Activated naive CD4-positive, alpha-beta T cell treated with anti-CD3 and anti-CD28 coated beads, Interleukin-2, amount 10 ng/mL, durations not matched to agents 7 days and 5 days (primary cell): Measurements from ENCODE around the gene LILRB1.
"Not testable (repeated sequence)": the region's sequence is repeated elsewhere in the genome, so short reads cannot be mapped to it uniquely, and the experiment has no call there.

Experiments used
- CTCF ChIA-PET: fragments of 350-600 bp; sonication (Branson Sonifier 250); formaldehyde crosslinking; loops from one replicate; lab custom pipeline; 2021; ENCODE audit warnings: antibody characterized with exemption; lab: Charles Lee
- DNase-seq: peaks from one replicate; pipeline ENCODE4 v3.0.0-alpha.2; 2020
- H3K27ac Mint-ChIP-seq: one replicate; pipeline ENCODE4 v1.8.0; 2021; ENCODE audit warnings: mild to moderate bottlenecking, moderate library complexity, mixed read lengths
- H3K27me3 Mint-ChIP-seq: one replicate; pipeline ENCODE4 v1.8.0; 2021; ENCODE audit warnings: mild to moderate bottlenecking, mixed read lengths
- H3K36me3 Mint-ChIP-seq: one replicate; pipeline ENCODE4 v1.8.0; 2021; ENCODE audit warnings: mixed read lengths
- H3K4me1 Mint-ChIP-seq: one replicate; pipeline ENCODE4 v1.8.0; 2021; ENCODE audit warnings: mixed read lengths
- H3K4me3 Mint-ChIP-seq: one replicate; pipeline ENCODE4 v1.8.0; 2021; ENCODE audit warnings: mild to moderate bottlenecking, moderate library complexity, mixed read lengths
- H3K9me3 Mint-ChIP-seq: one replicate; pipeline ENCODE4 v1.8.0; 2021; ENCODE audit warnings: mixed read lengths

LILRB1 gene

DNA sequence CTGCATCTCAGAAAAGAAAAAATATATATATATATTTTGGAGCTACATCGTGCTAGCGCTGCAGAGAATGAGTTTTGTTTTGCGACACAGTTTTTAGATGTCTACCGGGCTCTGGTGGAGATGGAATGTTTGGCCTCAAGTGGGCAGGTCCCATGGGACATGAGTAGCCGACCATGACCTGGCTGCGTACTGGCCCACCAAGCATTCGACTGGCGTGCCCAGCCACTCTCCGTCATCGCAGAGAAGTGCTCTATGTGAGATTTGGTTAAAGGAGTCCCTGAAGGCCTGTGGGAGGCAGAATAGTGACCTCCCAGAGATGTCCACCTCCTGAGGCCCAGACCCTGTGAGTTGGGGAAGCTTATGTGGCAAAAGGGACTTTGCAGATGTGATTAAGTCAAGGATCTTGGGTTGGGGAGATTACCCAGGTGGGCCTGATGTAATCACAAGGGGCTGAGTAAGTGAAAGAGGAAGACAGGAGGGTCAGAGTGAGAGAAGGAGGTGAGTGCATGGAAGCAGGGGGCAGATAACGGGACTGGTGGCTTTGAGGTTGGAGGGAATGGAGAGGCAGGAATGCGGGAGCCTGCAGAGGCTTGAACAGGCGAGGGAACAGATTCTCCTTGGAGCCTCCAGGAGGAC lies 31.7 kb downstream of the LILRB1 start:
- CTCF ChIA-PET, result interaction anchor here (1.7 kb wide), 1 partner anchor 11 kb away, joined by 5 read pairs; no protein-coding TSS in a partner anchor
- no peak for DNase-seq
- Mint-ChIP-seq H3K36me3 (no peaks in the 10 kb centered on the region), H3K27me3 (peaks cover 8% of the 10 kb centered on the region), H3K27ac (no peak overlapping the region), H3K9me3 (no peaks in the 10 kb centered on the region), H3K4me3 (no peak overlapping the region), H3K4me1 (no peaks in the 10 kb centered on the region)

DNA sequence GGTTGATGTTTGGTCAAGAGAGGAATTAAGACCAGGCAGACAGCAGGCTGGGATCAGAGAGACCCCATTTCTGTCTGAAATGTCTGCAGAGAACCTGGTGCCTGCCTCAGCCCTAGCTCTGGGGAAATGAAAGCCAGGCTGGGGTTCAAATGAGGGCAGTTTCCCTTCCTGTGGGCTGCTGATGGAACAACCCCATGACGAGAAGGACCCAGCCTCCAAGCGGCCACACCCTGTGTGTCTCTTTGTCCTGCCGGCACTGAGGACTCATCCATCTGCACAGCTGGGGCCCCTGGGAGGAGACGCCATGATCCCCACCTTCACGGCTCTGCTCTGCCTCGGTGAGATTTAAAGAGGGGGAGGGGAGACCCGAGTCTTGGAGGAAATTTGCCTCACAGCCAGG lies 32.4 kb downstream of the LILRB1 start, which contains the start of gene LILRB4:
LILRB4 (plus strand) TSS at position 256 of the 400 bp plus-strand sequence; CDS start at position 305, 49 bp downstream.
- H3K9me3 Mint-ChIP-seq, result no peaks in the 10 kb centered on the region
- H3K4me3 Mint-ChIP-seq, result no peak within 1 kb of the TSS
- no peaks in the 10 kb centered on the region for H3K4me1 Mint-ChIP-seq
- CTCF ChIA-PET, result interaction anchor here (1.7 kb wide), 1 partner anchor 10 kb away, joined by 5 read pairs; no protein-coding TSS in a partner anchor
- no peak for DNase-seq
- peaks cover 10% of the 10 kb centered on the region for H3K27me3 Mint-ChIP-seq
- no peaks in the 10 kb centered on the region for H3K36me3 Mint-ChIP-seq
- H3K27ac Mint-ChIP-seq, result no peak within 1 kb of the TSS

- Mint-ChIP-seq H3K27ac (no peak overlapping the region), H3K9me3 (peaks cover 5% of the 10 kb centered on the region), H3K27me3 (peaks cover 11% of the 10 kb centered on the region), H3K36me3 (no peaks in the 10 kb centered on the region), H3K4me3 (no peak overlapping the region), H3K4me1 (no peaks in the 10 kb centered on the region)
- CTCF ChIA-PET, result no interaction called here
- DNase-seq, result no peak
Observed at GRCh38 chr19:54665530-54665929, 35.2 kb downstream of the LILRB1 start.

DNA sequence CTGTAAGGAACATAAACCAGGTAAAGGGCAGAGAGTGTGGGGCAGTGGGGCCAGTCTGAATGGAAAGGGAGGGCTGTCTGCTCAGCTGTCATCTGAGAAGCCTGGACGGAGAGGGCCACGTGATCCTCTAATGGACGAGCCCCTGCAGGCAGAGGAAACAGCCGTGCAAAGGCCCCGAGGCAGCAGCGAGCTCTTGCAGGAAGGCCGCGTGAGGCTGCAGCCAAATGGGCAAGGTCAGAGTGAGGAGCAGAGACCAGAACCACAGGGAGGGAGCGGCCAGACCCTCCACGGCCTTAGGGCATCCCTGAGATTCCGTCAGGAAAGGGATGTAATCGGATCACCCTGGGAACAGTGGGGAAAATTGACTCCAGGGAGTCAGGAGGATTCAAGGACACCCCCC lies 36.9 kb downstream of the LILRB1 start:
- H3K27me3 Mint-ChIP-seq, result peaks cover 21% of the 10 kb centered on the region
- DNase-seq, result no peak

GRCh38 chr19:54668353-54668752 lies 38.1 kb downstream of the LILRB1 start:
- Mint-ChIP-seq H3K27me3 (peaks cover 20% of the 10 kb centered on the region), H3K27ac (no peak overlapping the region), H3K4me1 (no peaks in the 10 kb centered on the region), H3K4me3 (no peak overlapping the region), H3K9me3 (peaks cover 5% of the 10 kb centered on the region), H3K36me3 (no peaks in the 10 kb centered on the region)
- CTCF ChIA-PET, result no interaction called here
- no peak for DNase-seq

More for the DNA sequence above, 36.9 kb downstream of the LILRB1 start:
- CTCF ChIA-PET, result no interaction called here
- peaks cover 5% of the 10 kb centered on the region for H3K9me3 Mint-ChIP-seq
- H3K4me1 Mint-ChIP-seq, result no peaks in the 10 kb centered on the region
- H3K4me3 Mint-ChIP-seq, result no peak overlapping the region
- H3K27ac Mint-ChIP-seq, result no peak overlapping the region
- no peaks in the 10 kb centered on the region for H3K36me3 Mint-ChIP-seq

- no peak overlapping the region for H3K27ac Mint-ChIP-seq
- CTCF ChIA-PET, result interaction anchor here (0.6 to 7.3 kb wide), 3 partner anchors 10 to 191 kb away, joined by 3 to 93 read pairs (median 3); no protein-coding TSS in a partner anchor
Observed at GRCh38 chr19:54670576-54671357, 40.5 kb downstream of the LILRB1 start.

DNA sequence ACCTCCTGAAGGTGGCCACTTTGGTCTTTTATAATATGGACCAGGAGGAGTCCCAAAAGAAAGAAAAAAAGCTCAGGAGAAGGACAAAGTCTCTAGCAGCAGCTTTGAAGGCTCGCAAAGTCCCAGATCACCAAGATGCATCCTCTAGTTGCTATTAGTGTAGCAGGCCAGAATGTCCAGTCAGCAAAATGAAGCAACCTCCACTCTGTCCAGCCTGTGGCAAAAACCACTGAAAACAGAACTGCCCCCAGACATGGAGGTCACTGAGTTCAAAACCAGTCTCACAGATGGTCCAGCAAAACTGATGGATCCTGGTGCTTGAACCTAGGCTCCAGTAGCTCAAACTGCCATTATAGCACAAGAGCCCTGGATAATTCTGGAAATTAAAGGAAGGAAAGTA lies 42.9 kb downstream of the LILRB1 start:
- H3K36me3 Mint-ChIP-seq, result no peaks in the 10 kb centered on the region
- H3K27ac Mint-ChIP-seq, result no peak overlapping the region
- H3K9me3 Mint-ChIP-seq, result peaks cover 2% of the 10 kb centered on the region
- peaks cover 2% of the 10 kb centered on the region for H3K4me1 Mint-ChIP-seq
- peaks cover 16% of the 10 kb centered on the region for H3K27me3 Mint-ChIP-seq
- no peak for DNase-seq
- CTCF ChIA-PET, result interaction anchor here (0.6 to 7.3 kb wide), 7 partner anchors 9 to 208 kb away, joined by 3 to 93 read pairs (median 7); partner anchors contain the start of gene LILRB4
- H3K4me3 Mint-ChIP-seq, result no peak overlapping the region

More at GRCh38 chr19:54670576-54671357, 40.5 kb downstream of the LILRB1 start:
- peaks cover 20% of the 10 kb centered on the region for H3K27me3 Mint-ChIP-seq
- H3K4me3 Mint-ChIP-seq, result no peak overlapping the region
- no peak for DNase-seq
- H3K36me3 Mint-ChIP-seq, result no peaks in the 10 kb centered on the region
- peaks cover 2% of the 10 kb centered on the region for H3K4me1 Mint-ChIP-seq
- H3K9me3 Mint-ChIP-seq, result peaks cover 5% of the 10 kb centered on the region

- no peak overlapping the region for H3K4me3 Mint-ChIP-seq
- no peaks in the 10 kb centered on the region for H3K9me3 Mint-ChIP-seq
- no peak for DNase-seq
- CTCF ChIA-PET, result interaction anchor here (0.7 to 7.3 kb wide), 15 partner anchors 10 to 377 kb away, joined by 3 to 93 read pairs (median 3); partner anchors contain the start of gene CDC42EP5
- H3K36me3 Mint-ChIP-seq, result no peaks in the 10 kb centered on the region
- peaks cover 2% of the 10 kb centered on the region for H3K4me1 Mint-ChIP-seq
- H3K27ac Mint-ChIP-seq, result no peak overlapping the region
- H3K27me3 Mint-ChIP-seq, result peaks cover 16% of the 10 kb centered on the region
Observed at GRCh38 chr19:54674021-54674617, 43.8 kb downstream of the LILRB1 start.

- not testable (repeated sequence) for H3K4me1 Mint-ChIP-seq, H3K27ac Mint-ChIP-seq, H3K4me3 Mint-ChIP-seq, H3K27me3 Mint-ChIP-seq, H3K9me3 Mint-ChIP-seq, H3K36me3 Mint-ChIP-seq, DNase-seq
- CTCF ChIA-PET, result interaction anchor here (7.3 kb wide), 1 partner anchor 196 kb away, joined by 93 read pairs; no protein-coding TSS in a partner anchor
Observed at GRCh38 chr19:54676210-54676834, 46.0 kb downstream of the LILRB1 start.

DNA sequence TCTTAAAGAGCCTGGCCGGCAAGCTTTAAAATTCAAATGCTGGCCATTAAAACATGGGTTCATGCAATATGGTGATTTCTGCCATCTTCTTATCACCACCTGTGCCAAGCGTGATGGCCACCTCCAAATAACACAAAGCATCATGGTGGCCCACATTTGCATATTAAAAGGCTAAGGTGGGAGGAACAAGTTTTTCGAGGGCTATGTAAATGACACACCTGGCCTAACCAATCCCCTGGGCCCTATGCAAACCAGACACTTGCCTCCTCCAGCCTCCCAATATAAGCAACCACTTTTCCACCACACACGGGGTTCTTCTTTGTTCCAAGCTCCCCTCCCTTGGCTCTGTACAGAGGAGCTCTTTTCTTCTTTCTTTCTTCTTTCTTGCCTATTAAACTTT lies 46.9 kb downstream of the LILRB1 start:
- CTCF ChIA-PET, result interaction anchor here (1.0 to 7.3 kb wide), 3 partner anchors 24 to 455 kb away, joined by 3 to 93 read pairs (median 5); no protein-coding TSS in a partner anchor
- H3K36me3 Mint-ChIP-seq, result no peaks in the 10 kb centered on the region

GRCh38 chr19:54681596-54681995 lies 51.3 kb downstream of the LILRB1 start:
- H3K36me3 Mint-ChIP-seq, H3K4me1 Mint-ChIP-seq, DNase-seq, H3K9me3 Mint-ChIP-seq, H3K27me3 Mint-ChIP-seq, H3K27ac Mint-ChIP-seq, H3K4me3 Mint-ChIP-seq: not testable (repeated sequence)
- CTCF ChIA-PET, result interaction anchor here (1.0 kb wide), 1 partner anchor 201 kb away, joined by 3 read pairs; no protein-coding TSS in a partner anchor

More for the DNA sequence above, 46.9 kb downstream of the LILRB1 start:
- no peak for DNase-seq
- Mint-ChIP-seq H3K4me1 (peaks cover 2% of the 10 kb centered on the region), H3K9me3 (no peaks in the 10 kb centered on the region), H3K4me3 (no peak overlapping the region), H3K27ac (no peak overlapping the region), H3K27me3 (peaks cover under 1% of the 10 kb centered on the region)

DNA sequence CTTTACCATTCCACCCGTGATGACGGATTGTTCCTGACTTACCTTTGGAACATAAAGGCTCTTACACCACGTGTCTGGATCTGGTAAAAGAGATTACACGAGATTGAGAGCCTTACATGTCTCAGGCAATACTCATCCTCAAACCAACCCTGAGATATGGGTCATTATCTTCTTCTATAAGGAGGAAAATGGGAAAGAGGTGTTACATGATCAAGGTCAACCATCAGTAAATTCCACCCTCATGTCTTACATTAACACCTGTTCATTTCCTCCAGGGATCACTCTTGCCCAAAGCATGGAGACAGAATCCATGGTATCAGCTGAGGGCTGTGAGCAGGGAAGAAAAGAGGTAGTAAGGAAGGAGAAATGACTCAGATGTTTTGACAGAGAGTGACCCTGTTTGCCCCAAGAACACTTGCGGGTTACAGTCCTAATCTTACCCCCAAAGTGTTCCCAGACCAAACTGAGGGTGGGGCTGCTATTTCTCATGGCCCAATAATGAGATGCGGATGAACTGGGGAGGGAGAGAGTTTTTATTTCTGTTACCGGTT lies 52.1 kb downstream of the LILRB1 start:
- Mint-ChIP-seq H3K27ac (no peak overlapping the region), H3K9me3 (no peaks in the 10 kb centered on the region)
- DNase-seq, result no peak

DNA sequence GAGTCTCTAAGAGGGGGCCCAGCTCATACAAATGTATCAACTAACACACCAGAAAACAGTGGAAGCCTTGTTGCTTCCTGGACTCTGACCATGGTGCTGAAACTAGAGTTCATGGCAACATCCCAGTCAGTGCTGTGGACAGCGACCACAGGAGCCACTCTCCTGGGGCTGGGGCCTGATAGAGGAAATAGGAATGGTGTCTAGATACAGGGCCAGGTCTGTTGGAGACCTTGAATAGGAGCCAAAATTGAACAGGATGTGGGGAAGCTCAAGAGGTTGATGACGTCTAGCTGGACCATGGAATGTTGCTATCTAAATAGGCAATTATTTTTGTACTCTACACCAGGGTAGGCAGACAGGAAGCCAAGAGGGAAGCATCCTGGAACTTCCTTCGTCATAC lies 54.2 kb downstream of the LILRB1 start:
- H3K4me3 Mint-ChIP-seq, result no peak overlapping the region
- no peaks in the 10 kb centered on the region for H3K27me3 Mint-ChIP-seq
- no peaks in the 10 kb centered on the region for H3K9me3 Mint-ChIP-seq
- CTCF ChIA-PET, result interaction anchor here (0.8 to 3.6 kb wide), 3 partner anchors 10 to 203 kb away, joined by 3 to 18 read pairs (median 3); no protein-coding TSS in a partner anchor
- no peak overlapping the region for H3K27ac Mint-ChIP-seq
- DNase-seq, result peak; percentile 52
- no peaks in the 10 kb centered on the region for H3K36me3 Mint-ChIP-seq
- H3K4me1 Mint-ChIP-seq, result no peaks in the 10 kb centered on the region

More for the DNA sequence above, 52.1 kb downstream of the LILRB1 start:
- Mint-ChIP-seq H3K4me3 (no peak overlapping the region), H3K4me1 (no peaks in the 10 kb centered on the region), H3K36me3 (no peaks in the 10 kb centered on the region), H3K27me3 (no peaks in the 10 kb centered on the region)
- CTCF ChIA-PET, result interaction anchor here (1.1 to 3.6 kb wide), 2 partner anchors 8 to 200 kb away, joined by 3 to 18 read pairs; no protein-coding TSS in a partner anchor
